ENCODE measurements around the gene GPR142.

DNA sequence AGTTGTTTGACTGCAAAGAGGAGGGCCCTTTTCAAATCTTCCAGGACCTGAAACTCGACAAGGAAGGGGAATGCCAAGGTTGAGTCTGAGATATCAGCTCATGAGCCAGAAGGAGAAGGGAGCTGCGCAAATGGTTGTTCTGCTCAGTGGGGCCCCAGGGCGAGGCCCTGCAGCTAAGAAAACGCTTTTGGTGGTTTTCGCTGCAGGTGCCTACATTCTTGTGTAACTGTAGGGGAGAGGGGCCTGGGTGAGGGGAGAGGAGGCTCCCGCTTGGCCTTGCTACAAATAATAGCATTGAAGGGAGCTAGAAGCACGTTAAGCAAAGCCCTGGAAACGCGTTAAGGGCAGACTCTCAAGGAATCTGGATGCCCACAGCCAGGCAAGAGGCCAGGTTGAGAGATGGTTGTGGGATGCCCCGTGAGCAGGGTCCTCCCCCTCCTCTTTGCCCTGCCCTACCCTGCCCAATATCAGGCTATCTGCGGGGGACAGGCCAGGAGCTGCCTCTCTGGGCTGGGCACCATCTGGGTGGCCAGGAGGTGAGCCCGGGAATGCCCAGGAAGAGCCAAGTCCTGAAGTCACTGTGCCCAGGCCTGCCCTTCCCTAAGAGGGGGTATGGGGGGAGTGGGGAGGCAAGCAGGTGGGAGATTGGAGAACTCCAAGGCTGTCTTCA, 21.9 kb downstream of the GPR142 start:
- TF ChIP-seq EZH2 (IDR thresholded peaks at IDR 0.05) = no peak
- TF ChIP-seq POLR2AphosphoS5 (IDR thresholded peaks at IDR 0.05; ENCODE audit: borderline replicate concordance, low read depth, low read length) = no peak
- TF ChIP-seq FOXP2 (optimal IDR thresholded peaks at IDR 0.05; ENCODE audit: control extremely low read depth, extremely low read length, insufficient read depth) = no peak

Data from SK-N-MC (cell line).